Measurements from ENCODE around the gene TEX9.

DNA sequence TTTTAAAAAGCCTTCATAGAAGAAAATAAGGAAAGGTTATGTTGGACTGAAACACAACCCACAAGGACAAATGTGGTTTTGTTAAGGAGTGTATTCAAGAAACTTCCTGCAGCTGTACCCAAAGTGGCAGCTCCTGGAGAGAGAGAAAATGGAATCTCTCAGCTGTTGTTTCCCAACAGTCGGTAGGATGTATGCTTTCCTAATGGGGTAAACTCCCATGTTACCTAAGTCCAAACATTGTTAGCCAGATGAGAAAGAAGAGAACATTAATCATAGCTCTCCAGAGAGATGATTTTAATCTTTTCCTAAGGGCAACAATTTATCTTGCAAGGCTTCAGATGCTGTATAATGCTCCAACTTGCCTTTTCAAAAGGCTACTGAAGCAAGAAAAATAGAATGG, 22.6 kb upstream of the TEX9 start:
- no peak for TF ChIP-seq CTCF (IDR thresholded peaks at IDR 0.05)
- TF ChIP-seq POLR2A (IDR thresholded peaks at IDR 0.05), result no peak

Measured in testis (tissue), 2 donors.